ENCODE data around the gene ZNF79. TPM values are rescaled to one million over a fixed set of nuclear protein-coding genes. Genes with fewer than 3 reads are reported as not detected.

ZNF79 gene
- polyA plus RNA-seq, 1 donor = 5.7 TPM

DNA sequence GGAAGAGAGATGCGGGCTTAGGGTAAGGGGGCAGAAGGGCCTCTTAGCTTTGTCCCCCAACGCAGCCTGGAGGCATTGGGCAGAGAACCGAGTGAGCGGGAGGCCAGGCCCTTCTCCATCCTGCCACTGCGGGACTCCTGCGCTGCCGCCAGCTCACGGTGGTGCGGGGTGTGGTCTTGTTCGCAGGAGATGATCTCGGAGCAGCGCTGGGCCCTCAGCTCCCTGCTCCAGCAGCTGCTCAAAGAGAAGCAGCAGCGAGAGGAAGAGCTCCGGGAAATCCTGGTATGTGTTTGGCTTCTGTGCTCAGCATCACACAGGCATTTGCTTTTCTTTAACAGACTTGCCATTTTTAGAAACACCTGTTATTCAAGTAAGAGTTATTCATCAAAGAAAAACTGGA lies 68.4 kb downstream of the ZNF79 start:
- H3K27ac ChIP-seq (ENCODE audit: low read length) = no peak overlapping the region
- WGBS (ENCODE audit: insufficient coverage, low lambda C conversion rate) = no CpG with 5 or more reads among the region's 14 CpGs
- peaks cover 69% of the 10 kb centered on the region for H3K36me3 ChIP-seq (ENCODE audit: control insufficient read depth, insufficient read depth, low read length)

DNA sequence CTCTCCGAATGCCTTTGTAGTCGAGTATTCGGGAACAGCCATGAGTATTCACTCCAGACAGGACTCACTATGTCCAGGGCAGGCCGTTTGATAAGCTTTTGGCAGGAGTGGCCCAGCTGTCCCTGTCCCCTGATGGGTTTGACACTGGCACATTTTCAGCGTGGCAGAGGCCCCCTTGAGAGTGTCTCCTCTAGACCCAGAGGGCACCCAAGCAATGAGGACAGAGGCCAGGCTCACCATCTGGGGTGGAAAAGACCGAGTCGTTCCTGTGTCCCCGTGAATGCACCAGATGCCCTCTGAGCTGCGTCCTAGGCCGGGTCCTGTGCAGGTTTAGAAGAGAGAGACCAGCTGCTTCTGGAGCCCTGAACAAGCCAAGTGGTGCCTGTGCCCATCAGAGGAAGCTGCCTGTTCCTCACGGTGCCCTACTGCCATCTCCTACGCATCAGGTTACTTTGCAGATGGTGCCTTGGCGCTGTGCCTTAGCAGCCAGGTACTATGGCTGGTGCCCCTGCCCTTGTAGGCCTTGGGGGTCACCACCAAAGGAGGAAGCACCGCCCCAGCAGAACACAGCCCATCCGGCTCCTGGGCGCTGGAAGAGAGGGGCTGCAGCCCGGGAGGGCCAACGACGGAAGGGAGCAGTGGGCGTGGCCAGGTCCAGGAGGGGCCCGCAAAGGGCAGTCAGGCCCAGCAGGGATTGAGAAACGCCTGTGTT lies 69.6 kb downstream of the ZNF79 start:
- Histone ChIP-seq H3K4me1 (ENCODE audit: control insufficient read depth, insufficient read depth, low read length) (peaks cover 5% of the 10 kb centered on the region), H3K27ac (ENCODE audit: low read length) (no peak overlapping the region), H3K36me3 (ENCODE audit: control insufficient read depth, insufficient read depth, low read length) (peaks cover 72% of the 10 kb centered on the region), H3K4me3 (ENCODE audit: low read length) (no peak overlapping the region), H3K9me3 (ENCODE audit: control insufficient read depth, low read depth, low read length) (no peaks in the 10 kb centered on the region), H3K27me3 (ENCODE audit: control insufficient read depth, insufficient read depth, low read length) (no peaks in the 10 kb centered on the region)
- DNase-seq = no peak
- WGBS (ENCODE audit: insufficient coverage, low lambda C conversion rate) = no CpG with 5 or more reads among the region's 22 CpGs

More for the DNA sequence above, 68.4 kb downstream of the ZNF79 start:
- no peak overlapping the region for H3K4me3 ChIP-seq (ENCODE audit: low read length)
- H3K4me1 ChIP-seq (ENCODE audit: control insufficient read depth, insufficient read depth, low read length) = peaks cover 5% of the 10 kb centered on the region
- H3K9me3 ChIP-seq (ENCODE audit: control insufficient read depth, low read depth, low read length) = no peaks in the 10 kb centered on the region
- no peaks in the 10 kb centered on the region for H3K27me3 ChIP-seq (ENCODE audit: control insufficient read depth, insufficient read depth, low read length)
- DNase-seq = no peak

DNA sequence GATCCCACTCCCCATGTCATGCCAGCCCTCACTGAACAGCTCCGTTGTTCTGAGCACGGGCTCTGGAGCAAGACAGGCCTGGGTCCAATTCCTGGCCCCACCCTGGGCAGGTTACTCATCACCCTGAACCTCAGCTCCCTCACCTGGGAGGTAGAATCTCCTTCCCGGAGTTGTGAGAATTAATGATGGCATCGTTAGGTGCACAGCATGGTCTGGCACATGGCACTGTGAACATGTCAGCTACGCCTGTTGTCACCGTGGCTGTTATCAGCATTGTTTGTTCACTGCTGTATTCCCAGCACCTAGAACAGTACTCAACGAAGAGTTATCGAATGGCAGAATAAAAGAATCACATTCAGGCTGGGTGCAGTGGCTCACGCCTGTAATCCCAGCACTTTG lies 70.1 kb downstream of the ZNF79 start:
- Histone ChIP-seq H3K27ac (ENCODE audit: low read length) (no peak overlapping the region), H3K4me3 (ENCODE audit: low read length) (no peak overlapping the region), H3K36me3 (ENCODE audit: control insufficient read depth, insufficient read depth, low read length) (peaks cover 66% of the 10 kb centered on the region), H3K9me3 (ENCODE audit: control insufficient read depth, low read depth, low read length) (no peaks in the 10 kb centered on the region), H3K4me1 (ENCODE audit: control insufficient read depth, insufficient read depth, low read length) (peaks cover 5% of the 10 kb centered on the region), H3K27me3 (ENCODE audit: control insufficient read depth, insufficient read depth, low read length) (no peaks in the 10 kb centered on the region)
- DNase-seq = peak in 1 of 2 donors; percentile 15
- no CpG with 5 or more reads among the region's 9 CpGs for WGBS (ENCODE audit: insufficient coverage, low lambda C conversion rate)

Other genes starting within 250 kb of the ZNF79 start
- gene GARNL3, start 159.6 kb upstream of the ZNF79 start, polyA plus RNA-seq = 24.0 TPM
- 58.3 TPM for gene SLC2A8, start 27.2 kb upstream of the ZNF79 start, polyA plus RNA-seq
- gene RPL12, start 27.0 kb downstream of the ZNF79 start, polyA plus RNA-seq = 3,060 TPM
- gene LRSAM1, start 27.1 kb downstream of the ZNF79 start, polyA plus RNA-seq = 17.5 TPM
- 32.2 TPM for gene STXBP1, start 187.9 kb downstream of the ZNF79 start, polyA plus RNA-seq

Data from large intestine (tissue), 3 donors.